Measurements from ENCODE around the gene SLA2. TPM values are rescaled to one million over a fixed set of nuclear protein-coding genes. Genes with fewer than 3 reads are reported as not detected.

Gene SLA2
- total RNA-seq, 1 donor from 2014 or later: 0.12 TPM

- peak; percentile 69 for ATAC-seq
Measured at GRCh38 chr20:36607586-36608387, 38.2 kb downstream of the SLA2 start.

- peak; percentile 49 for ATAC-seq
Measured at GRCh38 chr20:36606158-36607066, 39.6 kb downstream of the SLA2 start.

- peak; percentile 92 for ATAC-seq
Measured at GRCh38 chr20:36605399-36606157, 40.4 kb downstream of the SLA2 start, which contains the start of gene RAB5IF. Gene RAB5IF (plus strand): TSS chr20:36605779. CDS start chr20:36605952, 173 bp downstream.

GRCh38 chr20:36604952-36605398 lies 41.0 kb downstream of the SLA2 start:
- peak; percentile 4 for ATAC-seq

GRCh38 chr20:36601540-36601939 lies 44.5 kb downstream of the SLA2 start:
- ATAC-seq: no peak

GRCh38 chr20:36599912-36600345 lies 46.1 kb downstream of the SLA2 start:
- no peak for ATAC-seq

GRCh38 chr20:36593347-36593929 lies 52.6 kb downstream of the SLA2 start:
- no peak for ATAC-seq

GRCh38 chr20:36591854-36592641 lies 53.9 kb downstream of the SLA2 start:
- ATAC-seq: no peak

- no peak for ATAC-seq
Measured at GRCh38 chr20:36591281-36591680, 54.7 kb downstream of the SLA2 start.

GRCh38 chr20:36587388-36588070 lies 58.5 kb downstream of the SLA2 start:
- no peak for ATAC-seq

- peak; percentile 80 for ATAC-seq
Measured at GRCh38 chr20:36585410-36586125, 60.4 kb downstream of the SLA2 start.

- ATAC-seq: no peak
Measured at GRCh38 chr20:36584018-36584481, 61.9 kb downstream of the SLA2 start.

- ATAC-seq: no peak
Measured at GRCh38 chr20:36582821-36583220, 63.2 kb downstream of the SLA2 start.

- no peak for ATAC-seq
Measured at GRCh38 chr20:36582322-36582721, 63.7 kb downstream of the SLA2 start.

- no peak for ATAC-seq
Measured at GRCh38 chr20:36579996-36580545, 65.9 kb downstream of the SLA2 start.

- no peak for ATAC-seq
Measured at GRCh38 chr20:36578356-36579041, 67.5 kb downstream of the SLA2 start.

- ATAC-seq: no peak
Measured at GRCh38 chr20:36576081-36576445, 69.9 kb downstream of the SLA2 start.

GRCh38 chr20:36574366-36575135 lies 71.4 kb downstream of the SLA2 start:
- peak; percentile 36 for ATAC-seq

All from esophagus mucosa (tissue), 1 donor.